MCF 10A (cell line): ENCODE results near the gene CAMK2G. TPM values are rescaled to one million over a fixed set of nuclear protein-coding genes. Genes with fewer than 3 reads are reported as not detected.

ENCODE experiments used
- BruUV-seq: library from RNA; stranded (reverse); fragments of 400-500 nt; replicated peaks from 2 replicates; lab custom pipeline; 2021; lab: Mats Ljungman, UMichigan
- CTCF ChIA-PET: fragments of 300-600 bp; sonication (Branson Sonifier 250); formaldehyde crosslinking; extraction: SDS; loops from one replicate; lab custom pipeline; 2021; ENCODE audit warnings: antibody characterized with exemption, inconsistent platforms; lab: Yijun Ruan, JAX
- POLR2A ChIA-PET: fragments of 300-600, 350-650 bp; sonication (Branson Sonifier 250); formaldehyde crosslinking; extraction: SDS; loops from one replicate; lab custom pipeline; 2020; ENCODE audit warnings: antibody characterized with exemption, inconsistent platforms; lab: Yijun Ruan, JAX
- DNase-seq: peaks from one replicate; pipeline ENCODE4 v3.0.0-alpha.2; 2018; ENCODE audit not compliant: unreplicated experiment
- H3K27ac Mint-ChIP-seq: one replicate; pipeline ENCODE4 v1.8.0; 2022; ENCODE audit warnings: mild to moderate bottlenecking, low read depth, mixed read lengths; ENCODE audit not compliant: unreplicated experiment
- H3K27me3 Mint-ChIP-seq: one replicate; pipeline ENCODE4 v1.8.0; 2022; ENCODE audit warnings: mixed read lengths; ENCODE audit not compliant: insufficient read depth, unreplicated experiment
- H3K36me3 Mint-ChIP-seq: one replicate; pipeline ENCODE4 v1.8.0; 2022; ENCODE audit warnings: mild to moderate bottlenecking, moderate library complexity, mixed read lengths; ENCODE audit not compliant: insufficient read depth, unreplicated experiment
- H3K4me1 Mint-ChIP-seq: one replicate; pipeline ENCODE4 v1.8.0; 2022; ENCODE audit warnings: mixed read lengths; ENCODE audit not compliant: insufficient read depth, unreplicated experiment
- H3K4me3 Mint-ChIP-seq: one replicate; pipeline ENCODE4 v1.8.0; 2022; ENCODE audit warnings: mild to moderate bottlenecking, moderate library complexity, mixed read lengths; ENCODE audit not compliant: unreplicated experiment
- H3K9me3 Mint-ChIP-seq: one replicate; pipeline ENCODE4 v1.8.0; 2022; ENCODE audit warnings: mixed read lengths; ENCODE audit not compliant: unreplicated experiment
- CTCF ChIP-seq: fragments of 200-600 bp; IDR thresholded peaks from one replicate; pipeline ENCODE4 v1.8.0; 2022; ENCODE audit warnings: antibody characterized with exemption, mild to moderate bottlenecking; ENCODE audit not compliant: unreplicated experiment
- intact Hi-C: fragments of 100-400 bp; cut with micrococcal nuclease; formaldehyde crosslinking; loops from 2 replicates; pipeline ENCODE4 v1.14.1; 2022
- total RNA-seq: library from RNA; stranded (reverse); gene quantifications from 2 replicates; pipeline ENCODE4 v1.2.3, GENCODE V29; 2022

Gene CAMK2G
- total RNA-seq, 1 experiment from 2014 or later: 10.9 TPM

DNA sequence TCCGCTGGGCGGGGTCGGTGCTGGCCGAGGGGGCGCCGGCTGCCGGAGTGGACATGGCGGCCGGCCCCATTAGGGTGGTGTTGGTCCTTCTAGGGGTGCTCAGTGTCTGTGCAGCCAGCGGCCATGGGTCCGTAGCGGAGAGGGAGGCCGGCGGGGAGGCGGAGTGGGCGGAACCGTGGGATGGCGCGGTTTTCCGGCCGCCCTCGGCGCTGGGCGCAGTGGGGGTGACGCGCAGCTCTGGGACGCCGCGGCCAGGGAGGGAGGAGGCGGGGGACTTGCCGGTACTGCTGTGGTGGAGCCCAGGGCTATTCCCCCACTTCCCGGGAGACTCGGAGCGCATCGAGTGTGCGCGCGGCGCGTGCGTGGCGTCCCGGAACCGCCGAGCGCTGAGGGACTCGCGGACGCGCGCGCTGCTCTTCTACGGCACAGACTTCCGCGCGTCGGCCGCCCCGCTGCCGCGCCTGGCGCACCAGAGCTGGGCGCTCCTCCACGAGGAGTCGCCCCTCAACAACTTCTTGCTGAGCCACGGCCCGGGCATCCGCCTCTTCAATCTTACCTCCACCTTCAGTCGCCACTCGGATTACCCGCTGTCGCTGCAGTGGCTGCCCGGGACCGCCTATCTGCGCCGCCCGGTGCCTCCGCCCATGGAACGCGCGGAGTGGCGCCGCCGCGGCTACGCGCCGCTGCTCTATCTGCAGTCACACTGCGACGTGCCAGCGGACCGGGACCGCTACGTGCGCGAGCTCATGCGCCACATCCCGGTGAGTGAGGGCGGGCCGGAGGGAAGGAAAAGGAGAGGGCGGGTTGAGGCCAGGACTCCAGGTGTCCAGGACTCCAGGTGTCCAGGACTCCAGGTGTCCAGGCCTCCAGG is 101.8 kb downstream of the CAMK2G start:
- POLR2A ChIA-PET: interaction anchor here (0.6 to 6.7 kb wide), 19 partner anchors 10 to 1344 kb away, joined by 3 to 202 read pairs (median 5); partner anchors contain the start of genes CHCHD1, SEC24C and ZSWIM8
- Mint-ChIP-seq H3K27ac (peak overlapping the region; percentile 79), H3K4me1 (peaks cover 31% of the 10 kb centered on the region), H3K36me3 (peaks cover 81% of the 10 kb centered on the region), H3K9me3 (no peaks in the 10 kb centered on the region), H3K4me3 (peak overlapping the region; percentile 92), H3K27me3 (no peaks in the 10 kb centered on the region)
- BruUV-seq: no TSS peak
- TF ChIP-seq CTCF: no peak
- intact Hi-C loops: loop anchor here (1.0 to 5.0 kb wide), 2 partner anchors 10 to 40 kb away; partner anchors contain the start of gene CHCHD1
- peak; percentile 73 for DNase-seq
- CTCF ChIA-PET: interaction anchor here (0.5 to 1.2 kb wide), 7 partner anchors 10 to 107 kb away, joined by 3 to 5 read pairs (median 3); no protein-coding TSS in a partner anchor

- intact Hi-C loops: loop anchor here (1.0 to 5.0 kb wide), 2 partner anchors 10 to 40 kb away; partner anchors contain the start of gene CHCHD1
- no peak for DNase-seq
These were observed 102.6 kb downstream of the CAMK2G start for GRCh38 chr10:73771722-73772280.

GRCh38 chr10:73769396-73769795 is 105.0 kb downstream of the CAMK2G start:
- Mint-ChIP-seq H3K27me3 (no peaks in the 10 kb centered on the region), H3K27ac (no peak overlapping the region), H3K4me3 (no peak overlapping the region), H3K9me3 (no peaks in the 10 kb centered on the region), H3K4me1 (peaks cover 20% of the 10 kb centered on the region), H3K36me3 (peaks cover 68% of the 10 kb centered on the region)
- DNase-seq: no peak
- no TSS peak for BruUV-seq
- ChIA-PET POLR2A (interaction anchor here (6.0 kb wide), 1 partner anchor 26 kb away, joined by 94 read pairs; the partner anchor contains the start of gene SEC24C), CTCF (interaction anchor here (1.6 kb wide), 1 partner anchor 9 kb away, joined by 4 read pairs; no protein-coding TSS in a partner anchor)
- TF ChIP-seq CTCF: no peak
- intact Hi-C loops: no loop called here

More at GRCh38 chr10:73771722-73772280, 102.6 kb downstream of the CAMK2G start:
- H3K36me3 Mint-ChIP-seq: peaks cover 75% of the 10 kb centered on the region
- ChIA-PET CTCF (interaction anchor here (0.5 to 0.6 kb wide), 4 partner anchors 9 to 108 kb away, joined by 3 to 4 read pairs (median 4); no protein-coding TSS in a partner anchor), POLR2A (interaction anchor here (0.6 to 6.7 kb wide), 12 partner anchors 9 to 520 kb away, joined by 4 to 202 read pairs (median 10); partner anchors contain the start of genes CHCHD1, SEC24C and ZSWIM8)
- peak overlapping the region; percentile 92 for H3K4me3 Mint-ChIP-seq
- H3K9me3 Mint-ChIP-seq: no peaks in the 10 kb centered on the region
- TF ChIP-seq CTCF: no peak
- BruUV-seq: TSS peak; percentile 41
- peaks cover 31% of the 10 kb centered on the region for H3K4me1 Mint-ChIP-seq
- H3K27ac Mint-ChIP-seq: peak overlapping the region; percentile 79
- H3K27me3 Mint-ChIP-seq: no peaks in the 10 kb centered on the region
